H9 (cell line): ENCODE measurements around the gene CST6. TPM values are rescaled to one million over a fixed set of nuclear protein-coding genes. Genes with fewer than 3 reads are reported as not detected.
A peak's percentile ranks its signal among the peaks of the same experiment; 100 is the strongest.

Experiments used
- DNase-seq: peaks from one replicate; pipeline ENCODE4 v3.0.0-alpha.2; 2017
- H2AFZ ChIP-seq: one replicate; pipeline ENCODE4 v1.6.1; 2013; ENCODE audit warnings: mild to moderate bottlenecking, low read length, control low read depth, moderate library complexity
- H2AK5ac ChIP-seq: 2 replicates; pipeline ENCODE4 v1.6.1; 2013; ENCODE audit warnings: low read length, control low read depth, mixed read lengths; ENCODE audit not compliant: insufficient read length
- H2BK120ac ChIP-seq: one replicate; pipeline ENCODE4 v1.6.1; 2013; ENCODE audit warnings: low read depth, mild to moderate bottlenecking, low read length, control low read depth, inconsistent platforms; ENCODE audit not compliant: poor library complexity, severe bottlenecking
- H2BK12ac ChIP-seq: 2 replicates; pipeline ENCODE4 v1.6.1; 2013; ENCODE audit warnings: low read length, control low read depth, mixed read lengths, low read depth; ENCODE audit not compliant: insufficient read length
- H2BK15ac ChIP-seq: 2 replicates; pipeline ENCODE4 v1.6.1; 2013; ENCODE audit warnings: low read depth, low read length, control low read depth
- H2BK20ac ChIP-seq: one replicate; pipeline ENCODE4 v1.6.1; 2013; ENCODE audit warnings: low read depth, mild to moderate bottlenecking, low read length, control low read depth, inconsistent platforms; ENCODE audit not compliant: poor library complexity, severe bottlenecking
- H2BK5ac ChIP-seq: 2 replicates; pipeline ENCODE4 v1.6.1; 2013; ENCODE audit warnings: low read length, control low read depth, mixed read lengths; ENCODE audit not compliant: insufficient read length
- H3K14ac ChIP-seq: 2 replicates; pipeline ENCODE4 v1.6.1; 2013; ENCODE audit warnings: low read length, control low read depth; ENCODE audit not compliant: insufficient read depth
- H3K18ac ChIP-seq: 2 replicates; pipeline ENCODE4 v1.6.1; 2013; ENCODE audit warnings: low read depth, mild to moderate bottlenecking, mixed read lengths, low read length, control low read depth; ENCODE audit not compliant: insufficient read length
- H3K23ac ChIP-seq: 2 replicates; pipeline ENCODE4 v1.6.1; 2013; ENCODE audit warnings: low read length, control low read depth, mixed read lengths, low read depth; ENCODE audit not compliant: insufficient read length
- H3K23me2 ChIP-seq: 2 replicates; pipeline ENCODE4 v1.6.1; 2013; ENCODE audit warnings: low read depth, mild to moderate bottlenecking, mixed read lengths, low read length, control low read depth; ENCODE audit not compliant: insufficient read length, poor library complexity, severe bottlenecking
- H3K27ac ChIP-seq: 2 replicates; pipeline ENCODE4 v1.5.1; 2013; ENCODE audit warnings: low read length, control low read depth, mixed read lengths, low read depth; ENCODE audit not compliant: insufficient read length
- H3K27me3 ChIP-seq: 2 replicates; pipeline ENCODE4 v1.6.1; 2013; ENCODE audit warnings: low read length, control low read depth, inconsistent platforms; ENCODE audit not compliant: insufficient read depth
- H3K4ac ChIP-seq: 2 replicates; pipeline ENCODE4 v1.6.1; 2013; ENCODE audit warnings: low read depth, mild to moderate bottlenecking, control low read depth, inconsistent platforms, low read length, moderate library complexity
- H3K4me1 ChIP-seq: 2 replicates; pipeline ENCODE4 v1.6.1; 2013; ENCODE audit warnings: low read length, control low read depth, inconsistent platforms; ENCODE audit not compliant: insufficient read depth
- H3K4me2 ChIP-seq: 2 replicates; pipeline ENCODE4 v1.6.1; 2013; ENCODE audit warnings: low read length, control low read depth, mixed read lengths; ENCODE audit not compliant: insufficient read length, insufficient read depth
- H3K56ac ChIP-seq: 2 replicates; pipeline ENCODE4 v1.6.1; 2013; ENCODE audit warnings: low read depth, mild to moderate bottlenecking, mixed read lengths, low read length, control low read depth; ENCODE audit not compliant: insufficient read length
- H3K79me1 ChIP-seq: 2 replicates; pipeline ENCODE4 v1.6.1; 2013; ENCODE audit warnings: low read depth, mild to moderate bottlenecking, moderate library complexity, low read length, control low read depth, inconsistent platforms; ENCODE audit not compliant: insufficient read depth, poor library complexity, severe bottlenecking
- H3K79me2 ChIP-seq: 2 replicates; pipeline ENCODE4 v1.6.1; 2013; ENCODE audit warnings: low read length, control low read depth, inconsistent platforms; ENCODE audit not compliant: insufficient read depth
- H3K9ac ChIP-seq: 2 replicates; pipeline ENCODE4 v1.6.1; 2013; ENCODE audit warnings: low read length, control low read depth, mixed read lengths; ENCODE audit not compliant: insufficient read length; ENCODE audit errors: extremely low read depth
- H3K9me3 ChIP-seq: one replicate; pipeline ENCODE4 v1.6.1; 2013; ENCODE audit warnings: low read depth, low read length, inconsistent platforms; ENCODE audit not compliant: control insufficient read depth
- H3T11ph ChIP-seq: one replicate; pipeline ENCODE4 v1.6.1; 2013; ENCODE audit warnings: mild to moderate bottlenecking, low read length, control low read depth, inconsistent platforms
- H4K20me1 ChIP-seq: one replicate; pipeline ENCODE4 v1.6.1; 2013; ENCODE audit not compliant: control insufficient read depth, insufficient read length, insufficient read depth
- H4K5ac ChIP-seq: 2 replicates; pipeline ENCODE4 v1.6.1; 2013; ENCODE audit warnings: low read depth, mild to moderate bottlenecking, mixed read lengths, low read length, control low read depth; ENCODE audit not compliant: insufficient read length
- H4K8ac ChIP-seq: replicated peaks from 2 replicates; pipeline ENCODE4 v1.6.1; 2013; ENCODE audit warnings: low read length, control low read depth, mixed read lengths, low read depth; ENCODE audit not compliant: insufficient read length
- H4K91ac ChIP-seq: 2 replicates; pipeline ENCODE4 v1.6.1; 2013; ENCODE audit warnings: low read depth, mild to moderate bottlenecking, moderate library complexity, mixed read lengths, low read length, control low read depth; ENCODE audit not compliant: insufficient read length
- H3K27ac Mint-ChIP-seq, 3 experiments: 2 replicates in 2 of 3; 3 replicates in 1 of 3; pipeline ENCODE4 v1.8.0; 2020 to 2021; ENCODE audit warnings: mixed read lengths in 3 of 3, mild to moderate bottlenecking in 1 of 3, moderate library complexity in 1 of 3
- H3K27me3 Mint-ChIP-seq: 2 replicates; pipeline ENCODE4 v1.8.0; 2021; ENCODE audit warnings: low read depth, mild to moderate bottlenecking, moderate library complexity, mixed read lengths
- H3K36me3 Mint-ChIP-seq, 3 experiments: 2 replicates in 2 of 3; 3 replicates in 1 of 3; pipeline ENCODE4 v1.8.0; 2020 to 2021; ENCODE audit warnings: low read depth in 3 of 3, mixed read lengths in 3 of 3; ENCODE audit not compliant: insufficient read depth in 1 of 3
- H3K4me1 Mint-ChIP-seq, 2 experiments: 2 replicates each; pipeline ENCODE4 v1.8.0; 2020; ENCODE audit warnings: mixed read lengths in 2 of 2
- H3K4me3 Mint-ChIP-seq, 2 experiments: 2 replicates in 1 of 2; 3 replicates in 1 of 2; pipeline ENCODE4 v1.8.0; 2020 to 2021; ENCODE audit warnings: mild to moderate bottlenecking in 2 of 2, mixed read lengths in 2 of 2, moderate library complexity in 1 of 2
- H3K9me3 Mint-ChIP-seq, 2 experiments: 2 replicates in 1 of 2; 3 replicates in 1 of 2; pipeline ENCODE4 v1.8.0; 2020; ENCODE audit warnings: mild to moderate bottlenecking in 2 of 2, mixed read lengths in 2 of 2, moderate library complexity in 1 of 2
- CTCF ChIP-seq: fragments of 200-600 bp; sonication (generic); conservative IDR thresholded peaks from 3 replicates; pipeline ENCODE4 v1.8.0; 2021; ENCODE audit warnings: antibody characterized with exemption, mild to moderate bottlenecking
- WGBS: extraction: QIAGEN DNeasy Blood & Tissue Kit; methylation state at CpG from one replicate; pipeline ENCODE4 v1.1.7; 2013; ENCODE audit warnings: missing lambda C conversion rate, low lambda C conversion rate, mixed read lengths; ENCODE audit not compliant: insufficient read length; ENCODE audit errors: extremely low coverage; 5-methylcytosine and 5-hydroxymethylcytosine counted together
- total RNA-seq: library from RNA; stranded (reverse); gene quantifications from 2 replicates; pipeline ENCODE4 v1.2.1, GENCODE V29; 2021

The CST6 gene
- total RNA-seq, 1 experiment from 2014 or later = not detected

- no peak overlapping the region for H3K9ac ChIP-seq
- no peak overlapping the region for H3K14ac ChIP-seq
- no peak overlapping the region for H2AFZ ChIP-seq
- H4K91ac ChIP-seq = no peak overlapping the region
- H3K4me1 Mint-ChIP-seq = peaks cover 23 to 32% of the 10 kb centered on the region in 2 experiments
- H2BK15ac ChIP-seq = no peak overlapping the region
- no peak overlapping the region for H2BK5ac ChIP-seq
- H2AK5ac ChIP-seq = no peak overlapping the region
- DNase-seq = peak; percentile 91
- H3K9me3 Mint-ChIP-seq = no peaks in the 10 kb centered on the region
- no peak overlapping the region for H3T11ph ChIP-seq
- 0 out of 2 replicates have a peak, but pooled peaks cover 4% of the 10 kb centered on the region for H3K4me1 ChIP-seq
- no peaks in the 10 kb centered on the region for H3K79me1 ChIP-seq
- no peak overlapping the region for H3K4me2 ChIP-seq
- peaks cover 8% of the 10 kb centered on the region for H3K23me2 ChIP-seq
- H3K23ac ChIP-seq = no peak overlapping the region
- no peak overlapping the region for H3K18ac ChIP-seq
- no peak overlapping the region for H3K56ac ChIP-seq
- no peak overlapping the region for H2BK120ac ChIP-seq
- H3K27me3 Mint-ChIP-seq = no peaks in the 10 kb centered on the region; the same call in 1 of the 2 replicates
- H4K20me1 ChIP-seq = peaks cover 3% of the 10 kb centered on the region
- H3K79me2 ChIP-seq = no peaks in the 10 kb centered on the region
- TF ChIP-seq CTCF = peak; percentile 99
- H3K4me3 Mint-ChIP-seq = peak overlapping the region in 1 of 2 experiments; percentile 50; a peak in 2 of 5 replicates
- H4K8ac ChIP-seq = no peak overlapping the region
- H3K4ac ChIP-seq = no peak overlapping the region
- no peak overlapping the region for H2BK12ac ChIP-seq
- peaks cover 17 to 32% (median 21%) of the 10 kb centered on the region in 3 experiments; a peak in 6 of 7 replicates for H3K36me3 Mint-ChIP-seq
- no peak overlapping the region for H4K5ac ChIP-seq
- H3K9me3 ChIP-seq = no peaks in the 10 kb centered on the region
- H3K27ac Mint-ChIP-seq = no peak overlapping the region; a peak in 2 of 7 replicates
- WGBS = no CpG with 5 or more reads among the region's 11 CpGs
- H3K27ac ChIP-seq = no peak overlapping the region
- H2BK20ac ChIP-seq = no peak overlapping the region
- no peaks in the 10 kb centered on the region for H3K27me3 ChIP-seq
Observed at GRCh38 chr11:66045177-66045639, 33.4 kb downstream of the CST6 start.
